ENCODE data around the gene OTOP3.

DNA sequence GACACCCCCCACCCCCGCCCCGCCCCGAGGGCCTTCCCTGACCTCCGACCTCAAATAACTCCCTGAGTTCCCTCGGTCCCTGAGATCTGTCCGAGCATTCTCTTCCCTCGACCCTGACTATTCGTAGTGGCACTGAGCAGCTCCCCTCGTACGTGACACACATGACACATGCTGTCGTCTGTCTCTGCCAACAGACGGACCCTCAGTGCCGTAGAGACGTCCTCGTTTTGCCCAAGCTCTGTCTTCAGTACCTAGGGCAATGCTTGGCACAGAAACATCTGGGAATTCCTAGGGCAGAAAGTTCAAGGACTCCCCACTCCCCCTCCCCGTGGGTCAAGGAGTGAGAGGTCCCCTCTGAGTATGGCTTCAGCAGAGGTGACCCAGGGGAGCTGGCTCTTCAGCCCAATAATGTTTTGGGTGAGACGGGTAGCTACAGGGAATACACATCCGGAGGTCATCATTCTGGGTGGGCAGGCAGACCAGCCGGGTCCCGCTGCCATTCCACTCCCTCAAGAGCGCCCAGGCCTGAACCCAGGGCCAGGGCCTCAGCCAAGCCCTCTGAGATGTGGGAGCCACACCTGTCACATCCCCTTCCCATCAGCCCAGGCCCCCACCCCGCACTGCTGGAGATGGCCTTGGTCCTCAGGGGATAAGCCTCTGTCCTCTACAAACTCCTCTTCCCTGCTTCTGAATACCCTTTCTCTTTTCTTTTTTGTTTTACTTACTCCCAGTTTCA, 41.6 kb upstream of the OTOP3 start:
- TF ChIP-seq, protein P1, sequence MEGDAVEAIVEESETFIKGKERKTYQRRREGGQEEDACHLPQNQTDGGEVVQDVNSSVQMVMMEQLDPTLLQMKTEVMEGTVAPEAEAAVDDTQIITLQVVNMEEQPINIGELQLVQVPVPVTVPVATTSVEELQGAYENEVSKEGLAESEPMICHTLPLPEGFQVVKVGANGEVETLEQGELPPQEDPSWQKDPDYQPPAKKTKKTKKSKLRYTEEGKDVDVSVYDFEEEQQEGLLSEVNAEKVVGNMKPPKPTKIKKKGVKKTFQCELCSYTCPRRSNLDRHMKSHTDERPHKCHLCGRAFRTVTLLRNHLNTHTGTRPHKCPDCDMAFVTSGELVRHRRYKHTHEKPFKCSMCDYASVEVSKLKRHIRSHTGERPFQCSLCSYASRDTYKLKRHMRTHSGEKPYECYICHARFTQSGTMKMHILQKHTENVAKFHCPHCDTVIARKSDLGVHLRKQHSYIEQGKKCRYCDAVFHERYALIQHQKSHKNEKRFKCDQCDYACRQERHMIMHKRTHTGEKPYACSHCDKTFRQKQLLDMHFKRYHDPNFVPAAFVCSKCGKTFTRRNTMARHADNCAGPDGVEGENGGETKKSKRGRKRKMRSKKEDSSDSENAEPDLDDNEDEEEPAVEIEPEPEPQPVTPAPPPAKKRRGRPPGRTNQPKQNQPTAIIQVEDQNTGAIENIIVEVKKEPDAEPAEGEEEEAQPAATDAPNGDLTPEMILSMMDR (IDR thresholded peaks at IDR 0.05; ENCODE audit: insufficient read depth, low read length, poor library complexity, severe bottlenecking): no peak
- TF ChIP-seq EZH2phosphoT487 (conservative IDR thresholded peaks at IDR 0.05; ENCODE audit: low read length): no peak

Data from SU-DHL-6 (cell line).